ENCODE measurements around the gene TRPC4AP.

DNA sequence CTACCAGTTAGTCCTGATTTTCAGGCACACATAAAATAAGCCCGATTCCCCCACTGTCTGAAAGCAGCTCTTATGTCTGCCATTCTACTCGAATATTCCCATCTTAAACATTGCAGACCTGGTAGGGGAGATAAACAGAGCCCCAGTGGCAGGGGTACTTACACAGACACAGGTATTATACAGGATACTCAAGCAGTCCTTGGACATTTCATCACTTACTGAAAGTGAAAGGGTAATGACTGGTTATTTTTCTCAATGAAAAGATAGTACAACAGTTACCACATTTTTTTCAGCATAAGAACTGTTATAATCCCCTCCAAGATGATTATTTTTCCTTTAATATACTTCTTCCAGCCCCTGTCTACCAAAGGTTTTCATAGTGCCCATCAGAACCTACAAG lies 37.8 kb downstream of the TRPC4AP start:
- no peak for TF ChIP-seq CTCF (IDR thresholded peaks at IDR 0.05)
- TF ChIP-seq POLR2A (IDR thresholded peaks at IDR 0.05): no peak
- no peak for TF ChIP-seq POLR2AphosphoS5 (IDR thresholded peaks at IDR 0.05)
- no peak for TF ChIP-seq EP300 (IDR thresholded peaks at IDR 0.05; ENCODE audit: low read depth)

Data from transverse colon (tissue), 4 donors.